Forelimb muscle (tissue), 1 donor: ENCODE measurements around the gene GBGT1. TPM values are rescaled to one million over a fixed set of nuclear protein-coding genes. Genes with fewer than 3 reads are reported as not detected.

Experiments
- DNase-seq: peaks from one replicate; pipeline ENCODE4 v3.0.0-alpha.2; 2013; ENCODE audit warnings: low read depth
- polyA plus RNA-seq: library from polyadenylated mRNA; unstranded; fragments of 120-200 nt; gene quantifications from one replicate; pipeline ENCODE4 v1.2.1, GENCODE V29; 2013; ENCODE audit not compliant: insufficient read length

The GBGT1 gene
- polyA plus RNA-seq, 1 donor, result 3.6 TPM

DNA sequence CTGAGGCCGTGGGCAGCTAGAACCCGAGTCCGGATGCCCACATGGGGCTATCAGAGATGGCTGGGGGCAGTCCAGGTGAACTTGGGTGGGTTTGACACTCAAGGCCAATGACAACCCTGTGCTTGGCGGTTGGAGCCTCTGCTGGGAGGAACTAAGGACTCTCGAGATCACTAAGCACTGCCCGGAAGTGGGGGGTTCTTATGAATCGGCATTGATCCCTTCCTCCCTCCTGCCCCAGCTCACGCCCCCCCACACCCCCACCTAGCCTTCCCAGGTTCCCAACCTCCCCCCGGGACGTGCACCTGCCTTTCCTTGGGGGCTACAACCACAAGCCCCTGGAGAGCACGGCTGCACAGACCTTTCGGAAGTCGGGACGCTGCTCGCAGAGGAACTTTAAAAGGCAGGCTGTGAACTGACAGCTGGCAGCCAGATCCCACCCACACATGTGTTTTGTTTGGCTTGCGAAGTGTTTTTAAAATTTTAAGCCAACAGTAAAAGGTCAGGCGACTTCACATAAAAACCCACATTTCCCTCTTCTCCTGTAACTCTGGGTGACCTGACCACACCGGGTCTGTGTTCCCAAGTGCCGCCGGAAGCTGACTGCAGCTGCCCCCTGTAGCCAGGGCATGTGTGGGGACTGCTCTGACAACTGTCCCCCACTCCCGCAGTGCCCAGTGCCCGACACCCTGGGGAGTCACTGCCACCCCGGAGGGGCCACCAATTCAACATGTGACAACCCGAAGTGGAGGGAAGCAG is 37.6 kb downstream of the GBGT1 start:
- no peak for DNase-seq

DNA sequence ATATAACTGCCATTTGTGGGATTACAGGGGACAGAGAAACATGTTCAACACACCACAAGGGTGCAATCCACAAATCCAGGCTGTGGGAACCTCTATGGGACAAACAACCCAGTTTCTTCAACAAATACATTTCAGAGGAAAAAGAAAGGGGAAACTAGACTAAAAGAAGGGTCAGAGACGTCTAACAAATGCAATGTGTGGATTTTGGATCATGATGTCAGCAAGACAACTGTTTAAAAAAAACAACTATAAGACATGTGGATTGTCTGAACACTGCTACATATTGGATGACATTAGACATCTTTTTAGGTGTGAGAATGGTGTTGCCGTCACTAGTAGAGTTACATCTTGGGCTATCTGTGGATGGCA is 38.8 kb downstream of the GBGT1 start:
- DNase-seq, result no peak

DNA sequence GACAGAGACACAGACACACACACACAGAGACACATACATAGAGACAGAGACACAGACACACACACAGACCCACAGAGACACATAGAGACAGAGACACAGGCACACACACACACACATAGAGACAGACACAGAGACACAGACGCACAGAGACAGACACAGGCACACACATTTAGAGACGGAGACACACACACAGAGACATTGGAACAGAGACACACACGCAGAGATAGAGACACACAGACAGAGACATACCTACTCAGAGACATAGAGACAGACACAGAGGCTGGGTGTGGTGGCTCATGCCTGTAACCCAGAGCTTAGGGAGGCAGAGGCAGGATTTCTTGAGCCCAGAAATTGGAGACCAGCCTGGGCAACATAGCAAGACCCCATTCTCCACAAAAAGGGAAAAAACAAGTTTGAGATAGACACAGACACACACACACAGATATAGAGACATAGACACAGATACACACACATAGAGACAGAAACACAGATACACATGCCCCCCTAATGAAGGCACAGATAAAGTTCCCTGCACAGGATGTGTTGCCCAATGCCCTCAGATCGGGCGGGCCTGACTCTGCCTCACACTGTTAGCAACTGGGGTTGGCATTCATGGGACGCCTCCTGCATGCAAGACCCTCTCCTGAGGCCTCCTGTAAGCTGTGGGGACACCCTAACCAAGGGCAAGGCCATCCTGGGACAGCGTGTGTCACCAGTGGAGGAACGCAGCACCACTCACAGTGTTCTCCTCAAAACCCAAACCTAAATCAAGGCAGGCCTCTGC is 39.4 kb downstream of the GBGT1 start:
- DNase-seq, result no peak

DNA sequence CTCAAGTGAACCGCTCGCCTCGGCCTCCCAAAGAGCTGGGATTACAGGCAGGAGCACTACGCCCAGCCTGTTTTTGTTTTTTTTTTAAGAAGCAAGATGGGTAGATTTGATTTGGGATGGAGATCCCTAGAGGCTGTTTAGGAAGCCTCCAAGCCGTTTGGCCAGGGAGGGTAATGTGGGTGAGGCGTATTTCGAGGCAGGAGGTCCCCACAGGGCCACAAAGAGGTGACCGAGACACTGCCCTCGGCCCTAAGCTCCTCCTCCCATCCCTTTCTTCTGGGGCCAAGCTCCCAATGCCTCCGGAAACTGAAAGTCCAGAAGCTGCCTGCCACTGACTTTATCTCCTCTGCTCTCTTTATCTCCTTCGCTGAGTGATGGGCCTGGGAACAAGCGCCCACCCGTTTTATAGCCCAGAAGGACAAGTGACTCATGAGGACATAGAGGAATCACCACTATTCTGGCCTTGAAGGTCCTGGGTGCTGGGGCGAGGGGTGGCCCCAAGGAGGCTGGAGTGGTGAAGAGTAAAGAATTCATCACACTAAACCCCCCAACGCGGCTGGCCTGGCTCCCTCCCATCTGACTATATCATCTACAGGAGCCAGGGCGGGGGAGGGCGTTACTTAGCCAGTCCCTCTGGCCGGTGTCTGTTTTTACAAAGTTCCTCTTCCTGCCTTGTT is 40.6 kb downstream of the GBGT1 start:
- no peak for DNase-seq

DNA sequence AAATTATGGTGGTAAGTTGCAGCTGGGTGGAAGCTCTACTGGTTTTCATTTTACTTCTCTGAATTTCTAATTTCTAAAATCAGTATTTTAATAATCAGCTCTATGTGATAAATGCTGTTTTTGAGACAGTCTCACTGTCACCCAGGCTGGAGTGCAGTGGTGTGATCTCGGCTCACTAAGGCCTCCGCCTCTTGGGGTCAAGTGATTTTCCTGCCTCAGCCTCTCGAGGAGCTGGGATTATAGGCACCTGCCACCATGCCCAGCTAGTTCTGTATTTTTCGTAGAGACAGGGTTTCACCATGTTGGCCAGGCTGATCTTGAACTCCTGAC is 41.1 kb downstream of the GBGT1 start:
- DNase-seq, result no peak

DNA sequence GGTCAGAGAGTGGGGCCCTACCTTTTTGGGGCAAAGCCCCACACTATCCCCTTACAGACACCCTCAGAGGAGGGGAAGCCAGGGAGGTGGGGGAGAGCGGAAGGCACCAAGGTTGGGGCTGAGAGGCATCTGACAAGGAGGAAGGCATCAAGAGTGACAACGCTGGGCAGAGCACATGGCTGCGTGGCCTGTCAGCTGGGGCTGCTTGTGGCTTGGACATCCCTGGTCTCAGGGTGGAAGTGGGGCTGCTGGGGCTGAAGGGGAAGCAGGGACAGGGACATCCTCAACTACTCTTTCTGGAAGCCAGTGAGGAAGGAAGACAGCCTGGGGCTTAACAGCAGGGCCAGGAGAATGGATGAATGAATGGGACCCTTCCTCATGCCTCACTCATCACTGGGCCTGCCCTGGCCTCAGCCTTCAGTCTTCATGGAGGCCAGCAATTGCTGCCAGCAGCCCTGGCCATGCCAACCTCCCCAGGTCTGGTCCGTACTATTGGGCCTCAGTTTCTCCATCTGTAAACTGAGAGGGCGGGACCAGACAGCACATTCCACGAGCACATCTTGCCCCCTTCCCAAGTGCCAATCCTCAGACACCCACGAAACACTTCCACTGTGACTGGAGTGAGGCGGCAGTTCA is 41.7 kb downstream of the GBGT1 start:
- no peak for DNase-seq

DNA sequence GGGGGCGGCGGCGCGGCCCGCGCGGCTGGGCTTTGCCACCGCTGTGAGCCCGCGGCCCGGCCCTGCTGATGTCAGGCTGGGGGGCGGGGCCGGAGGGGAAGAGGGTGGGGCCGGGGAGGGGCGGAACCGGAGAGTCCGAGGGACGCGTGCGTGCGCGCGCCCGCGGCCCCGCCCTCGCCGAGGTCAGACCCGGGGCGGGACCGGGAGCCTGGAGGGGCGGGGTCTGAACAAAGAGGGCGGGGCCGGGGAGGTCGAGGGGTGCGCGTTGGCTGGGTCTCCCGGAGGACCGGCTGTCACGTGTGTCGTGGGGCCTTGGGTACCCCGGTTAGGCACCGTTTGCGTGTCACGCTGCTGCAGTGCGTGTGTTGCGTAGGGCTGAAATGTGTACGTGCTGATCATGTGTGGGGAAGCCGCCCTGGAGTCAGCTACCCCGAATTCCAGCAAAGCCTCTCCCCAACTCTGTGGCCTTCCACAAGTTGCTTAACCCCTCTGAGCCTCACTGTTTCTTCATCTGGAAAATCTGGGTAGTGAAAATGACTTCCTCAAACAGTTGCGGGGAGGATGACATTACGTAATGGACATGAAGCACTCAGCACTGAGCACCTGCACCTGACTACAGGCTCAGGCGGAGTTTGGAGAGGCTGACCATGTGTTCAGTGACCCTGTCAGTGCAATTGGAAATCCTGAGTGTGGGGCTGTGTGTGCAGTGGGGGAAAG is 42.4 kb downstream of the GBGT1 start, which contains the start of gene RALGDS:
TSS of gene RALGDS (minus strand) at position 43 of the 717 bp plus-strand sequence. CDS start 86 bp downstream, outside the sequence.
- DNase-seq, result no peak

DNA sequence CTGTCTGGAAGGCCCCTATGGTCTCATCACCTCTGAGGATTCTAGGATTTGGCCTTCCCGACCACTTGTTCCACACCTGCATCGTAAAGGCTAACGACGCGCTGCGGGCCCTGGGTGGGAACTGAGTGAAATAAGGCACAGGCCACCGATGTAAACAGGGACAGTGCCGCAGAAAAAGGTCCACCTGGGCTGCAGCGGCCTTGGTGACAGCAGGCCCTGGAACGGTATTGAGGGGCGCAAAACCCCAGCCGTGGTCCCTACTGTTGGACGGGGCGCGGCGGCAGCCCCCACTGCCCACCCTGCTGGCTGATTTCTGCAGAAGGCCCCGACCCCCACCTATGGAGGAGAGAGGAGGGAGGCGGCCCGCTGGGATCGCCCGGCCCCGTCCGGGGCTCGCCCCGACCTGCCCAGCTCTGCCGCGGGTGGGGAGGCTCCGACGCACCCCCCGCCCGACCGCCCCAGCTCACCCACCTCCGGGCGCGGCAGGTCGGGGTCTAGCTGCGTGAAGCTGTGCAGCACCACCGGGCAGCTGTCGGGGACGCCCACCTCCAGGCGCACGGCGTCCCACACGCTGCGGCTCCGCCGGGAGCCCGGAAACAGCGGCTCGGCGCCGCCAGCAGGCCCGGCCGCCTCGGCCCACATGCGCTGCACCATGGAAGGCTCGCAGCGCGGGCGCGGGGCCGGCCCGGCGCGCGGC is 43.1 kb downstream of the GBGT1 start:
- DNase-seq, result no peak

DNA sequence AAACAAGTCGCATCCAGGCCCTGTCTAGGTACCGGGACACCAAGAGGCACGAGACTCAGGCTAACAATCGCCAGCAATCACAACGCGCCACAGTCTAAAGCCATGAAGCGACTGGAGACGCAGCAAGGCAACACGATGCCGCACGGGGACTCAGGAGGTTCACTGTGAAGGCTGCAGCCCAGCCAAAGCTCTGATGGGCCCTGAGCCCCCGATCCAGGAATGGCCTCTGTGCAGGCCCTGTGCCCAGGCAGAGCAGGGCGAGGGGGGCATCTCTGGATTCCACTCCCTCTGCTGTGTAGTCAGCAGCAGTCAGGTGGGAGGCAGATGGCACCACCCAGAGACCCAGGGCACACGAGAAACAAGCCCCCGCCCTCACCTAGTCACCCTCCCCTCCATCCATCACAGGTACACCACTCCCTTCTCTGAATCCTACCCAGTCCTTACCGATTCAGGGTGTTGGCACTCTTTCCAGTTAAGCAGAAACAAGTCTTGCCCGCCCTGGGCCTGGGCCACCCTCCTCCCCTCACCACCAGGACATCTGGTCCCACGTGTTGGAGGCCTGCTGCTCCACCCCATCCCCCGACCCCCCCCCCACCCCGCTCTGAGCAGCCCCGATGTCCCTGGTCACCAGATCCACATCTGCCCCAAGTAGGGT is 43.7 kb downstream of the GBGT1 start:
- no peak for DNase-seq

DNA sequence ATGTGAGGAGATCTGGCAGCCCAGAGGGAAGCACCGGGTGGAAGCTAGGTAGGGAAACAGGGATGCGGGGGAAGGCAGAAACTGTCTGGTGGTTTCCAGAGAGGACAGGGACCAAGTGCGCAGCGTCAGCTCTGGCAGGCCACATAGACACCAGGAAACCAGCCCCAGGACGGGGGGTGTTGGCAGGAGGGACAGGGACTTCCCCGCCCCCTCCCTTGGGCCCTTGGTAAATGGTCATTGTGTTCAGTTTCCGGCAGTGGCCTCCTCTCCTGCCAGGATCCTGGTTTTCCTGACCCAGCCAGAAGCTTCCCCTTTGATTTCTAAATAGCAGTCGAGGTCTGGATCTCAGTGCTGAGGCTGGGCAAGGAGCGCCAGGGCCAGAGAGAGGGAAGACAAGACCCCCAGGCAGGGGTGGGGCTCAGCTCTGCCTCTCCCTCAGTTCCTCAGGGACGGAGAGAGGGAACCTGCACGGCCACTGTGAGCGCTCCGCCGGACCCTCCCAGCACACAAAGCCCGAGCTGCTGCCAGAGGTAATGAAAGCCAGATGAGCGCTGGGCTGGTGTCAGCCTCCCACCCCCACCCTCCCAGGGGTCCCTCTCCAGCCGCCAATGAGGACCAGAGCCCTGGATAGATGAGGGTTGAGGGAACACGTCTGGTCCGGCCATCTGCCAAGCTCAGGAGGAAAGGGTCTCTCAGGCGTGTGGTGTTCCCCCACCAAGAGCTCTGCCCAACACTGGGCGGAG is 44.4 kb downstream of the GBGT1 start:
- DNase-seq, result no peak

DNA sequence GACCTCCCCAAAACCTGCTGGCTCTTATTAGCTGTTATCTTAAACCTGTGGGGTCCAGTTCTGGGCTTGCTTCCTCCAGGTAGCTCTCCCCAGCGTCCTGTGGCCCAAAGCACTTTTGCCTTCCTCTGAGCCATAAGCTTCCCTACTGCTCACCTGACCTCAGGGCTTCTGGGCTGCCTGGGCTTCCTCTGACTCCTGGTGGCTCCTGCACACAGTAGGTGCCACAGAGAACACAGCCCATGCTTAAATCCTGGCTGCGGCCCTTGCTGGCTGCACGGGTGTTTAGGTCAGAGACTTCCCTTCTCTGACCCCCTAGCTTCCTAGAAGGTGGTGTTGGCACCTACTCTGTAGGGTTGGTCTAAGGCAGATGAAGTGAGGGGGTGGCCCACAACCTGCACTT is 45.1 kb downstream of the GBGT1 start:
- DNase-seq, result no peak

DNA sequence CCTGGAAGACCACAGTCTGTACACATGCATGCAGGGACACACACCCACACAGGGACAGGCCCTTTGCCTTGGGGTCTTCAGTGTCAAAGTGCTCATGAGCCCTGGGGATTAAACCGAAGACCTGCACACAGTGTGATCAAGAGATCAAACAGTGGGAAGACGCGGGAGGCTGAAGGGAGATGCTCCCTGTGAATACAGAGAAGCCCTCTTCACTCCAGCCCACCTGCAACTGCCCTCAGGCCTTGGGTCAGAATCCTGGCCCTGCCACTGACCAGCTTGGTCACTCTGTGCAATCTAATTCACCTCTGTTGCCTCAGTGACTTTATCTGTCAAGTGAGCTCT is 45.6 kb downstream of the GBGT1 start:
- no peak for DNase-seq

DNA sequence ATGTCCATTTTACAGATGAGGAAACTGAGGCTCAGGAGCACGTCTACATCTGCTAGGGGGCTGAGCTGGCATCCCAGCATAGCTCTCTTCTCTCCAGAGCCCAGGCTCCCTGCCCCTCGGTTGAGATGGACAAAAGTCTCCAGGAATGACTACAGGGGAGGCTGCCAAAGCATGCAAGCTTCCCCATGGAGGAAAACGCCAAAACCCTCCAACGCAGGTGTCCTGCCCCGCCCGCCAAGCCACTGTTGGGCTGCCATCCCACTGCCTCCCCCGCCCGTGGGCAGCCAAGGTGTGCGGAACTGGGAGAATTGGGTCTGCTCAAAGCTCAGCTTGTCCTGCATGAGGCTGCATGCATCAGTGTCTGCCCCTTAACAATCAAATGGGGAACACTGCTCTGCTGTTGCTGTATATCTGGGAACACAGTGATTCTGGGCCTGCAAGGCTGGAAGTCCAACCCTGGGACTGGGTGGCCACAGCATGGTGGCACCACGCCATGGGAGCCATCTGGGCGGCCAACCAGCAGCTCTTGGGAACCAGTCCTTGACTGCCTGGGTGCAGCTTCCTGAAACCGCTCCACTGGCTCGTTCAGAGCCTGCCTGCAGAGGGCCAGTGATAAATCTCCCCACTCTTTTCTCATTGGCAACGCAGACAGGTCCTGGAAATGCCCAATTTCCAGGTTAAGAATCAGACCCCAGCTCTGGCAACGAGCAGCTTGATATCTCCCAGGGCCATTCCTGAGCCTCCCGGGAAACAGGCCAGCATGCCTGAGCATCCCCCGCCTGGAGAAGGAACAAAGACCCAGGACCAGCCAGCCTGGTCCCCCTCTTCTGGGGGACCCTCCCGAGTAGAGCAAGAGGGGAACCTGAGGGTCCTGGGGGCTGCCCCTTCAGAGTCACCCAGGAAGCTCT is 46.2 kb downstream of the GBGT1 start:
- no peak for DNase-seq

DNA sequence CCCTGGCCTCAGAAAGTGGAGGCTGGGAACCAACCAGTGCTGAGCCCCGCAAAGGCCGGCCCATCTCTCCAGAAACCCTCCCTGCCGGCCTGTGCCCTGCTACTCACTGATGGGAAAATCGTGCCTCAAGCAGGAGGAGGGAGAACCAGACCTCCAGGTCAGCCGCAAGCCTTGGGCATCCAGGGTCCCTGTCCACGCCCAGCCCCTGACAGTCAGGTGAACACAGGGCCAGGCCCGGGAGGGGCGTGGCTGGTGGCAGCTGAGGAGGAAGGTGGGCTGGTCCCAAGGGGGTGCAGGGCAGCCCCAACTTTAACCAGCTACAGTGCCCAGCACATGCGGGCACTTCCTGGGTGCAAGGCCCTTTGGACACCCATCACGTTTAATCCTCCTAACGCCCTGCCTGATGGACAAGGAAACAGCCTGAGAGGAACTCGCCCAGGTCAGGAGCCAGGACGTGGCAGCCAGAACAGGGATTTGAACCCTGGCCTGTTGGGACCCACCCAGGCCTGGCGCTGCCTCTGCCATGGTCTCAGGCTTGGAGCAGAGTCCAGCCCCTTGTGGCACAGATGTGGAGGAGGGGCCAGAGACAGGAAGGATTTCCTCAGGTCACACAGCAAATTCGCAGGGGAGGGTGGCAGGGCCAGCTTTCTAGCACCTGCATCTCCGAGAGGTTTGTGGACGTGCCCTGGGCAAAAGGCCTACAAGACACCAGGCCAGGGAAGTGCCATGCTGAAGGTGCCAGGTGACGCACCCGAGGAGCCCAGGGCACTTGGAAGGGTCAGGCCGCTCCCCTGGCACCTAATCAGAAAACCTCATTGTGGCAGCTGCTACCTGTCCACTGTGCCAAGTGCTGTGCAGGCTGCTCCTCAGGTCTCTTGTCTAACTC is 47.1 kb downstream of the GBGT1 start:
- DNase-seq, result no peak

DNA sequence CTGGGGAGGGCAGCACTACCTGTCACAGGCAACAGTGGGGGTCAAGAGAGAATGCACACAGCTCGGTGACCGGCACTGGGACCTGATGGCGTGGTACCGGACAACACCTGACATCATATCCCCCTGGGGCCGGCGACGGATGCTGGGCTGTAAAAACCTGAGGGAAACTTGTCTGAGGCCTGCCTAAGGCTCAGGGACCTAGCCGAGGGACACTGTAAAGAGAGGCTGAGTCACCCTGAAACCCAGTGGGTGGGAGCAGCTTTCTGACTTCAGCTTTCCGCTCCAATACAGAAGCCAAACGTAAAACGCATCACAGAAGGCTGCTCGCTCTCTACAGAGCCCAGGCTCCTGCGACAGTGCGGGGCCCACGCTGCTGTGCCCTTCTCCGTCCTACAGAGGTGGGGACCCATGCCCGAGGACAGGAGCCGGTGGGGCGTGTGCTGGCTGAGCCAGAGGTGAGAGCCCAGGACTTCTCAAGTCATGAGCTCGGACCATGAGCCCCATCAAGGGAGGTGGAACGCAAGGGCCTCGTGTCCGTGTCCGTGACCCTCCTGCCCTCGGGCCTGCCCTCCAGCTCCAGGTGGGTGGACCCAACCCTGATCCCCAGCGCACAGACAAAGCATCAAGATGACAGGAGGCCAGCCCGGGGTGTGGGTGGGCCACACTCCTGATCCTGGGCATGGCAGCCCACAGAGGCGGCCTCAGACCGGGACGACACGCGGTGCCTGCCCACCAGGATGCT is 47.9 kb downstream of the GBGT1 start:
- DNase-seq, result no peak

DNA sequence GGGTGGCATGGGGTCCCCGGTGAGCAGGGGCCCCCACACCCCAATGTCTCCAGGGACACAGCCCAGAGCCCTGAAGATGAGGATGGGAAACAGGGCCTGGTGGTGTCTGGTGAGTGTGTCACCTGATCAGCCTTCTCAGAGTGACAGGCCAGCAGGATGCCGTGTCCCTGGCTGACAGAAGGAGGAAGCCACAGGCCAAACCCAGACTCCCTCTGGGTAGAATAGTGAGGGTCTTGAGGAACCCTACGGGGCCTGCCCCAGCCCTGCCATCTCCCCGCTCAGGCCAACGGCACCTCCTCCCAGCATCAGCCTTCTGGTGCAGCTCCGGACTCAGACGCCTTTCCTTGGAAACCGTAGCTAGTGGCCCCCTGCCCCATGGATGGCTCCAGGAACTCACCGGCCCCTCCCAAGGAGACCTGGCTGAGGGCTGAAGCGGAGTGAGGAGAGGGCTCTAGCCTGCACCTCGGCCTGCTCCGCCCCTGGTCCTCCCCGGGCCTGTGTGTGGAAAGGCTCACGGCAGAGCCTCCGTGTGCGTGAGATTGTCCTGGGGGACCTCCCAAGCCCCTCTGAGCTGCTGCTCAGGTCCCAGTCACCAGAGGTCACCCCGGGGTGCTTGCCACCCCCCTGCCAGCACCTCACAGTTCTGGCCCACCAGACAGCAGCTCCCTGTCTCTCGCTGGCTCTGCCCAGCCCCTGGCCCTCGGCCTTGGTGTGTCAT is 48.7 kb downstream of the GBGT1 start:
- no peak for DNase-seq
